Activated naive CD8-positive, alpha-beta T cell treated with anti-CD3 and anti-CD28 coated beads, Interleukin-2, amount 50 U/mL, for 24 hours (primary cell): ENCODE results near the gene TSPAN18.
"Not testable (repeated sequence)": the region's sequence is repeated elsewhere in the genome, so short reads cannot be mapped to it uniquely, and the experiment has no call there.

Experiments used
- ATAC-seq: fragments of 150-1000 bp; cut with Tn5 transposase; one replicate; pipeline ENCODE4 v1.10.0; 2021
- DNase-seq: peaks from one replicate; pipeline ENCODE4 v3.0.0; 2021
- H3K27ac Mint-ChIP-seq: one replicate; pipeline ENCODE4 v1.8.0; 2021; ENCODE audit warnings: mild to moderate bottlenecking, mixed read lengths
- H3K27me3 Mint-ChIP-seq: one replicate; pipeline ENCODE4 v1.8.0; 2021; ENCODE audit warnings: mixed read lengths
- H3K36me3 Mint-ChIP-seq: one replicate; pipeline ENCODE4 v1.8.0; 2021; ENCODE audit warnings: low read depth, mixed read lengths
- H3K4me1 Mint-ChIP-seq: one replicate; pipeline ENCODE4 v1.8.0; 2021; ENCODE audit warnings: mixed read lengths
- H3K4me3 Mint-ChIP-seq: one replicate; pipeline ENCODE4 v1.8.0; 2021; ENCODE audit warnings: mild to moderate bottlenecking, moderate library complexity, mixed read lengths
- H3K9me3 Mint-ChIP-seq: one replicate; pipeline ENCODE4 v1.8.0; 2021; ENCODE audit warnings: mixed read lengths

The TSPAN18 gene

GRCh38 chr11:44860346-44860745 is 133.6 kb downstream of the TSPAN18 start:
- Mint-ChIP-seq H3K27ac (no peak overlapping the region), H3K4me1 (peaks cover 33% of the 10 kb centered on the region)
- no peak for ATAC-seq

GRCh38 chr11:44861849-44862557 is 135.2 kb downstream of the TSPAN18 start:
- peaks cover 2% of the 10 kb centered on the region for H3K36me3 Mint-ChIP-seq
- peak; percentile 85 for DNase-seq
- peak; percentile 100 for ATAC-seq
- H3K4me3 Mint-ChIP-seq = peak overlapping the region; percentile 70
- peaks cover 24% of the 10 kb centered on the region for H3K4me1 Mint-ChIP-seq
- peaks cover 58% of the 10 kb centered on the region for H3K27me3 Mint-ChIP-seq
- H3K27ac Mint-ChIP-seq = peak overlapping the region; percentile 95
- no peaks in the 10 kb centered on the region for H3K9me3 Mint-ChIP-seq

More at GRCh38 chr11:44860346-44860745, 133.6 kb downstream of the TSPAN18 start:
- H3K4me3 Mint-ChIP-seq = no peak overlapping the region
- H3K36me3 Mint-ChIP-seq = peaks cover 2% of the 10 kb centered on the region
- no peaks in the 10 kb centered on the region for H3K9me3 Mint-ChIP-seq
- peaks cover 52% of the 10 kb centered on the region for H3K27me3 Mint-ChIP-seq
- no peak for DNase-seq

GRCh38 chr11:44862558-44863101 is 135.9 kb downstream of the TSPAN18 start:
- Mint-ChIP-seq H3K9me3 (no peaks in the 10 kb centered on the region), H3K4me1 (peaks cover 24% of the 10 kb centered on the region), H3K27me3 (peaks cover 53% of the 10 kb centered on the region), H3K4me3 (peak overlapping the region; percentile 70), H3K27ac (peak overlapping the region; percentile 95), H3K36me3 (peaks cover 2% of the 10 kb centered on the region)
- no peak for ATAC-seq
- DNase-seq = no peak

GRCh38 chr11:44863231-44863630 is 136.5 kb downstream of the TSPAN18 start:
- Mint-ChIP-seq H3K9me3 (no peaks in the 10 kb centered on the region), H3K4me1 (peaks cover 24% of the 10 kb centered on the region), H3K27ac (no peak overlapping the region), H3K27me3 (peaks cover 47% of the 10 kb centered on the region), H3K36me3 (peaks cover 2% of the 10 kb centered on the region), H3K4me3 (no peak overlapping the region)
- ATAC-seq (no peak), DNase-seq (no peak)

- Mint-ChIP-seq H3K4me1 (peaks cover 23% of the 10 kb centered on the region), H3K27me3 (peaks cover 27% of the 10 kb centered on the region), H3K27ac (no peak overlapping the region), H3K36me3 (peaks cover 2% of the 10 kb centered on the region), H3K4me3 (no peak overlapping the region), H3K9me3 (no peaks in the 10 kb centered on the region)
- DNase-seq (no peak), ATAC-seq (no peak)
Observed at GRCh38 chr11:44865866-44866272, 139.1 kb downstream of the TSPAN18 start.

- H3K9me3 Mint-ChIP-seq = no peaks in the 10 kb centered on the region
- ATAC-seq = no peak
- peaks cover 20% of the 10 kb centered on the region for H3K4me1 Mint-ChIP-seq
- no peak overlapping the region for H3K4me3 Mint-ChIP-seq
- no peak overlapping the region for H3K27ac Mint-ChIP-seq
- no peak for DNase-seq
- peaks cover 27% of the 10 kb centered on the region for H3K27me3 Mint-ChIP-seq
- H3K36me3 Mint-ChIP-seq = peaks cover 2% of the 10 kb centered on the region
Observed at GRCh38 chr11:44866286-44866685, 139.5 kb downstream of the TSPAN18 start.

GRCh38 chr11:44868021-44868420 is 141.3 kb downstream of the TSPAN18 start:
- H3K27me3 Mint-ChIP-seq = peaks cover 19% of the 10 kb centered on the region

GRCh38 chr11:44868455-44869421 is 142.0 kb downstream of the TSPAN18 start:
- Mint-ChIP-seq H3K9me3 (no peaks in the 10 kb centered on the region), H3K4me1 (peaks cover 2% of the 10 kb centered on the region), H3K27me3 (peaks cover 16% of the 10 kb centered on the region), H3K27ac (no peak overlapping the region), H3K4me3 (no peak overlapping the region), H3K36me3 (no peaks in the 10 kb centered on the region)
- no peak for ATAC-seq
- no peak for DNase-seq

More at GRCh38 chr11:44868021-44868420, 141.3 kb downstream of the TSPAN18 start:
- Mint-ChIP-seq H3K4me3 (no peak overlapping the region), H3K27ac (no peak overlapping the region), H3K4me1 (peaks cover 3% of the 10 kb centered on the region), H3K36me3 (no peaks in the 10 kb centered on the region), H3K9me3 (no peaks in the 10 kb centered on the region)
- DNase-seq = no peak
- no peak for ATAC-seq

- Mint-ChIP-seq H3K4me3 (no peak overlapping the region), H3K4me1 (peaks cover 2% of the 10 kb centered on the region), H3K27ac (no peak overlapping the region), H3K27me3 (peaks cover 10% of the 10 kb centered on the region), H3K9me3 (no peaks in the 10 kb centered on the region), H3K36me3 (no peaks in the 10 kb centered on the region)
- DNase-seq (no peak), ATAC-seq (no peak)
Observed at GRCh38 chr11:44870181-44870580, 143.4 kb downstream of the TSPAN18 start.

GRCh38 chr11:44870615-44871176 is 143.9 kb downstream of the TSPAN18 start:
- H3K27me3 Mint-ChIP-seq = peaks cover 8% of the 10 kb centered on the region
- no peak for DNase-seq
- no peak for ATAC-seq
- no peak overlapping the region for H3K4me3 Mint-ChIP-seq
- H3K4me1 Mint-ChIP-seq = peaks cover 2% of the 10 kb centered on the region
- no peak overlapping the region for H3K27ac Mint-ChIP-seq
- no peaks in the 10 kb centered on the region for H3K36me3 Mint-ChIP-seq
- H3K9me3 Mint-ChIP-seq = no peaks in the 10 kb centered on the region

GRCh38 chr11:44871682-44872081 is 144.9 kb downstream of the TSPAN18 start:
- not testable (repeated sequence) for H3K9me3 Mint-ChIP-seq, ATAC-seq, H3K27ac Mint-ChIP-seq, H3K4me3 Mint-ChIP-seq, H3K4me1 Mint-ChIP-seq, DNase-seq, H3K36me3 Mint-ChIP-seq, H3K27me3 Mint-ChIP-seq

GRCh38 chr11:44872556-44872955 is 145.8 kb downstream of the TSPAN18 start:
- Mint-ChIP-seq H3K36me3 (no peaks in the 10 kb centered on the region), H3K9me3 (no peaks in the 10 kb centered on the region), H3K4me1 (peaks cover 2% of the 10 kb centered on the region), H3K27me3 (peaks cover 4% of the 10 kb centered on the region), H3K27ac (no peak overlapping the region), H3K4me3 (no peak overlapping the region)
- ATAC-seq (no peak), DNase-seq (no peak)

- DNase-seq (no peak), ATAC-seq (no peak)
- no peaks in the 10 kb centered on the region for H3K9me3 Mint-ChIP-seq
- H3K27me3 Mint-ChIP-seq = peaks cover 2% of the 10 kb centered on the region
- no peak overlapping the region for H3K4me3 Mint-ChIP-seq
- H3K27ac Mint-ChIP-seq = no peak overlapping the region
- H3K4me1 Mint-ChIP-seq = peaks cover 2% of the 10 kb centered on the region
- no peaks in the 10 kb centered on the region for H3K36me3 Mint-ChIP-seq
Observed at GRCh38 chr11:44873537-44873936, 146.8 kb downstream of the TSPAN18 start.

GRCh38 chr11:44874284-44874683 is 147.5 kb downstream of the TSPAN18 start:
- Mint-ChIP-seq H3K9me3 (no peaks in the 10 kb centered on the region), H3K4me1 (peaks cover 2% of the 10 kb centered on the region), H3K4me3 (no peak overlapping the region), H3K36me3 (no peaks in the 10 kb centered on the region), H3K27ac (no peak overlapping the region), H3K27me3 (peaks cover 2% of the 10 kb centered on the region)
- DNase-seq = no peak
- no peak for ATAC-seq
